Measurements from ENCODE around the gene NR1D2. TPM values are rescaled to one million over a fixed set of nuclear protein-coding genes. Genes with fewer than 3 reads are reported as not detected.

Gene NR1D2
- polyA plus RNA-seq, 3 donors, result 4.1 to 5.4 (median 5.3) TPM

DNA sequence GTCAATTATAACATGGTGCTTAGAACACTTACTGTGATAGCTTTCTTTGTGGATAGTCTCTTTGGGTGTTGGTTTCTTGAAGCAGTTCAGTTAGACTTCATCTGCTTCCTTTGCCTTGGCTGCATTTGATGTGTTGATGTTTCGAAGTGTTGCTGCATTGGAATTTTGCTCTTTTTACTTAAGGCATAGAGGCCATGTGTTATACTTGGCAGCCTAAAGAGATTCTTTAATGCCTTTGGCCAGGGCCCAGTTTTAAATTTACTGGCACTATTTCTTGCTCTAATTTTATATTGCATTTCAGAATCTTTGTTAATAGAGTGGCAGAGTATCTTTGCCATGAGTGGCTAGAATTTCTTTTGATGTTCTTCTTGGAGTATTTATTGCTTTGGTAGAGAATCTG is 21.2 kb downstream of the NR1D2 start:
- peaks cover 12% of the 10 kb centered on the region for H4K20me1 ChIP-seq (ENCODE audit: insufficient read depth, low read length)
- H3K27me3 Mint-ChIP-seq (ENCODE audit: low read depth in 3 of 3), result no peaks in the 10 kb centered on the region
- H3K36me3 Mint-ChIP-seq, result peaks cover 46 to 60% of the 10 kb centered on the region in 2 donors
- no peaks in the 10 kb centered on the region for H3K9me3 ChIP-seq (replicated peaks in 1 of 2; ENCODE audit: control insufficient read depth in 1 of 2, insufficient read depth in 1 of 2, low read length in 2 of 2)
- H3K4me2 ChIP-seq (replicated peaks; ENCODE audit: extremely low read depth, low read length, poor library complexity, severe bottlenecking), result no peak overlapping the region
- intact Hi-C loops (cut with micrococcal nuclease), result loop anchor here in 1 of 2 donors (10.0 kb wide), 1 partner anchor 52 kb away; the partner anchor contains the start of genes NKIRAS1 and RPL15
- H3K9ac ChIP-seq (ENCODE audit: insufficient read depth, low read length, poor library complexity, severe bottlenecking), result no peak overlapping the region
- WGBS (ENCODE audit: insufficient coverage), result no CpG with 5 or more reads among the region's 1 CpG
- peaks cover 19 to 61% of the 10 kb centered on the region in 2 donors for H3K36me3 ChIP-seq (replicated peaks in 1 of 2; ENCODE audit: control insufficient read depth in 1 of 2, insufficient read depth in 2 of 2, low read length in 2 of 2)
- H3K4me1 ChIP-seq (ENCODE audit: control insufficient read depth in 1 of 2, insufficient read depth in 2 of 2, low read length in 2 of 2), result no peaks in the 10 kb centered on the region
- no peak overlapping the region for H3K4me3 Mint-ChIP-seq
- TF ChIP-seq CTCF (IDR thresholded peaks at IDR 0.05), result no peak
- H3K79me2 ChIP-seq (ENCODE audit: insufficient read depth, low read length), result no peaks in the 10 kb centered on the region
- H3K9me3 Mint-ChIP-seq, result no peaks in the 10 kb centered on the region
- no peak overlapping the region for H2AFZ ChIP-seq (ENCODE audit: insufficient read depth, low read depth, low read length, poor library complexity, severe bottlenecking)
- peaks cover 3% of the 10 kb centered on the region for H3K4me1 Mint-ChIP-seq
- no peaks in the 10 kb centered on the region for H3K27me3 ChIP-seq (ENCODE audit: control insufficient read depth in 2 of 2, insufficient read depth in 2 of 2, low read length in 2 of 2)
- H3K4me3 ChIP-seq (replicated peaks in 1 of 3; ENCODE audit: low read depth in 2 of 3, low read length in 3 of 3), result no peak overlapping the region
- no peak for DNase-seq
- H3K27ac Mint-ChIP-seq, result peak overlapping the region in 2 of 7 donors; percentile 11 to 13
- no peak overlapping the region for H3K27ac ChIP-seq (ENCODE audit: low read depth in 1 of 2, low read length in 2 of 2)

DNA sequence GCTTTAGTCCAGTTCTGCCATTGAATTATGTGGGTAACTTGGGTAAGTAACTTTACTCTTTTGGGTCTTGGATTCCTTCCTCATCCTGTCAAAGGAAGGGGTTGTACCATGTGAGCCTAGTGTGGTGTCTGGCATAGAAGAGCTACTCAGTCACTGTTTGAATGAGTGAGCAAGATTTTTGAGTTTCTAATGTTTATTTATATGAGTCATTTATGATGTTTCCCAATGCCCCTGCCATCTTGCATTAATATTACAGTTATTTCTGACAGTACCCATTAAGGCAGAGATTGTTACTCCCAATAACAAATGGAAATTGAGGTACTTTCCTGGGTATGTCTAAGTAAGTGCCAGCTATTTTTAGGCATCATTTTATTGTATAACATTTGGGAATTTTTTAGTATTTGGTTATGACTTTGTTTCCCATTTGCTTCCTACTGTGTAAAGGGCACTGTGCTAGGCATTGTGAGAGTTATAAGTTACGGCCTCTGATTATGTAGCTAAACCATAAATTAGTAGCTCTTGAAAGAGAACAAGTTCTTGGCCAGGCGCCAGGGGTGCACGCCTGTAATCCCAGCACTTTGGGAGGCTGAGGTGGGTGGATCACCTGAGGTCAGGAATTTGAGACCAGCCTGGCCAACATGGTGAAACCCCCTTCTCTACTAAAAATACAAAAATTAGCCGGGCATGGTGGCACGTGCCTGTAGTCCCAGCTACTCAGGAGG is 23.5 kb downstream of the NR1D2 start:
- Histone ChIP-seq H4K20me1 (ENCODE audit: insufficient read depth, low read length) (no peaks in the 10 kb centered on the region), H3K9ac (ENCODE audit: insufficient read depth, low read length, poor library complexity, severe bottlenecking) (no peak overlapping the region), H3K9me3 (replicated peaks in 1 of 2; ENCODE audit: control insufficient read depth in 1 of 2, insufficient read depth in 1 of 2, low read length in 2 of 2) (no peaks in the 10 kb centered on the region), H3K27me3 (ENCODE audit: control insufficient read depth in 2 of 2, insufficient read depth in 2 of 2, low read length in 2 of 2) (no peaks in the 10 kb centered on the region), H3K4me1 (ENCODE audit: control insufficient read depth in 1 of 2, insufficient read depth in 2 of 2, low read length in 2 of 2) (no peaks in the 10 kb centered on the region), H3K4me3 (replicated peaks in 1 of 3; ENCODE audit: low read depth in 2 of 3, low read length in 3 of 3) (no peak overlapping the region), H3K36me3 (replicated peaks in 1 of 2; ENCODE audit: control insufficient read depth in 1 of 2, insufficient read depth in 2 of 2, low read length in 2 of 2) (peaks cover 10 to 38% of the 10 kb centered on the region in 2 donors), H3K27ac (ENCODE audit: low read depth in 1 of 2, low read length in 2 of 2) (no peak overlapping the region), H3K79me2 (ENCODE audit: insufficient read depth, low read length) (no peaks in the 10 kb centered on the region), H2AFZ (ENCODE audit: insufficient read depth, low read depth, low read length, poor library complexity, severe bottlenecking) (no peak overlapping the region), H3K4me2 (replicated peaks; ENCODE audit: extremely low read depth, low read length, poor library complexity, severe bottlenecking) (no peak overlapping the region)
- 93% methylated on average over 5 of the region's 5 CpGs for WGBS (ENCODE audit: insufficient coverage)
- intact Hi-C loops (cut with micrococcal nuclease), result loop anchor here in 1 of 2 donors (10.0 kb wide), 1 partner anchor 54 kb away; the partner anchor contains the start of genes NKIRAS1 and RPL15
- DNase-seq, result peak; percentile 15 to 75 (median 53)
- peaks cover 3% of the 10 kb centered on the region for H3K4me1 Mint-ChIP-seq
- H3K27me3 Mint-ChIP-seq (ENCODE audit: low read depth in 3 of 3), result no peaks in the 10 kb centered on the region
- H3K9me3 Mint-ChIP-seq, result no peaks in the 10 kb centered on the region
- H3K4me3 Mint-ChIP-seq, result no peak overlapping the region
- peak overlapping the region in 1 of 7 donors; percentile 28 for H3K27ac Mint-ChIP-seq
- TF ChIP-seq CTCF (IDR thresholded peaks at IDR 0.05), result no peak
- H3K36me3 Mint-ChIP-seq, result peaks cover 40 to 46% of the 10 kb centered on the region in 2 donors
